ENCODE data around the gene USP34.
"Not testable (repeated sequence)": the region's sequence is repeated elsewhere in the genome, so short reads cannot be mapped to it uniquely, and the experiment has no call there.

The USP34 gene

GRCh38 chr2:61247204-61247812 lies 223.6 kb downstream of the USP34 start:
- no peak for DNase-seq (ENCODE audit: low spot score)

- no peak for DNase-seq (ENCODE audit: low spot score)
Observed at GRCh38 chr2:61244694-61245093, 226.2 kb downstream of the USP34 start.

GRCh38 chr2:61241266-61241665 lies 229.6 kb downstream of the USP34 start:
- no peak for DNase-seq (ENCODE audit: low spot score)

GRCh38 chr2:61238219-61239012 lies 232.5 kb downstream of the USP34 start:
- peak; percentile 47 for DNase-seq (ENCODE audit: low spot score)

DNA sequence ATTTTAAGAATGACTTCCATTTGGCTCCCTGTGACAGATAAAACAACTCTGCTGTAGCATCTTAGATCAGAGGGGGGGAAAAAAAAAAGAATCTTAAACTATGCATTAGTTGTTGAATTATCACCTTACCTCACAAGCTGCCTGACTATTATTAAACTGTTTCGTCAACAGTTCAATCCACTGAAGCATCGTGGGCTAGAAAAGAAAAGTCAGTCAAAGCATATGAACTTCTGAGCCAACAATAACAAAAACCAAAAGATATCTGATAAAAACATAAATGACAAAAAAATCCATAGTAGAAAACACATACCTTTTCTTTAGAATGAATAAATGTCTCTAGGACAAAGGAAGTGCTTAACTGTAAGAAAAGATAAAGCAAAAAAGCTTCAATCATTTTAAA lies 235.2 kb downstream of the USP34 start:
- no peak for DNase-seq (ENCODE audit: low spot score)

DNA sequence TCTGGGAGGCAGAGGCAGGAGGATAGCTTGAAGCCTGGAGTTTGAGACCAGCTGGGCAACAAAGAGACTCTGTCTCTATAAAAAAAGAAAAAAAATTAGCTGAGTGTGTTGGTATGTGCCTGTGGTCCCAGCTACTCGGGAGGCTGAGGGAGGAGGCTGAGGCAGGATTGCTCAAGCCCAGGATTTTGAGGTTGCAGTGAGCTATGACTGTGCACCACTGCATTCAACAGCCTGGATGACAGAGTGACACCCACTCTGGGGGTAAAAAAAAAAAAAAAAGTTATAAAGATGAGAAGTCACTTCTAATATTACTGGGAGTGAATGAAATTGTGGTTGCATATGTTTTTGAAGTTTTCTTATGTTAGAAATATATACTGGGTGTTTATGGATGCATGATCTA lies 237.3 kb downstream of the USP34 start:
- peak; percentile 40 for DNase-seq (ENCODE audit: low spot score)

- DNase-seq (ENCODE audit: low spot score), result no peak
Observed at GRCh38 chr2:61229936-61230335, 241.0 kb downstream of the USP34 start.

DNA sequence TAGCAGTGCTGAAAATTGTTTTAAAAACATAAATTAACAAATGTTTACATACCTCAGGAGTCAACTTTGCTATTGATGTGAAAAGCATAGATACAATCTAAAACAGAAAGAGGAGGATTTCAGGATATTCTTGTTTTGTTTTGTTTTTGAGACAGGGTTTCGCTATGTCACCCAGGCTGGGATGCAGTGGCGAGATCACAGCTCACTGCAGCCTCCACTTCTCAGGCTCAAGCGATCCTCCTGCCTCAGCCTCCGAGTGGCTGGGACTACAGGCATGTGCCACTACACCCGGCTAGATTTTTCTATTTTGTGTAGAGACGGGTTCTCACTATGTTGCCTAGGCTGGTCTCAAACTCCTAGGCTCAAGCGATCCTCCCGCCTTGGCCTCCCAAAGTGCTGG lies 248.3 kb downstream of the USP34 start:
- no peak for DNase-seq (ENCODE audit: low spot score)

- no peak for DNase-seq (ENCODE audit: low spot score)
Observed at GRCh38 chr2:61221819-61222218, 249.1 kb downstream of the USP34 start.

DNA sequence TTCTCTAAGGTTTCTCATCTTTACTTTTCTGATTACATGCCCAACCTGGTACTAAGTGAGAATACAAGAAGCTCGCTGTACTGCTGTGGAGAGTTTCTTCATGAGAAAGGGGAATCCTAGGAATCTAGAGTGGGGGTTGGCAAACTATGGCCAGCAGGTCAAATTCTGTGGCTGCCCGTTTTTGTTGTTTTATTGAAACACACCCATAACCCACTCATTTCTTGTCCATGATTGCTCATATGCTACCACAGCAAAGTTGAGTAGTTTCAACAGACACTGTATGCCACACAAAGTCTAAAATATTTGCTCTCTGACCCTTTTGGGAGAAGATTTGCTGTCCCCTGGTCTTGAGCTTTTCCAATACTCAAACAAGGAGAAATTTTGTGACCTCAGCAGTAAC lies 250.1 kb downstream of the USP34 start:
- DNase-seq (ENCODE audit: low spot score), result no peak

- DNase-seq (ENCODE audit: low spot score), result no peak
Observed at GRCh38 chr2:61218817-61219170, 252.1 kb downstream of the USP34 start.

DNA sequence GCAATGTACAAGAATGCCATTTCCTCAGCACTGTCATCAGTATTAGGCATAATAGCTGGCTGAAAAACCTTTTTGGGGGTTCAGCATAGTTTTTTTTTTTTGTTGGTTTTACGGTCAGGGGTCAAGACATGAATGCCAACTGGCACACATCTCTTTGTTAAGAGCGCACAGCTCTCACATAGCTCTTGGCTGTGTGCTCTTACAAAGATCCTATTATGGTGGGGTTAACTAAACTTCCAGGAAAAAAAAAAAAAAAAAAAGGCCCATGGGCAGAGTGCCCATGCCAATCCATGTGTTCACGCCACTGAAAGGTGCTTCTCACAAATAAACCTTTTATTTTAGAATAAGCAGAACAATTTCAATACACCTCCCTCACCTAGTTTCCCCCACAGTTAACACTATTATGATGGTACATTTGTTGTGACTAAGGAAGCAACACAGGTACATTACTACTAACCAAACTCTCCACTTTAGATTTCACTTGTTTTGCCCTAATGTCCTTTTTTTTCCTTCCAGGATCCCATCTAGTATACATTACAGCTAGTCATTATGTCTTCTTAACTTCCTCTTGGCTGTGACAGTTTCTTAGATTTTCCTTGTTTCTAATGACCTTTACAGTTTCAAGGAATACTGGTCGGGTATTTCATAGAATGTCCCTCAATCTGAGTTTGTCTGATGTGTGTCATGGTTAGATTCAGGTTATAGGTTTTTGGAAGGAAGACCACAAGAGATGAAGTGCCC lies 252.6 kb downstream of the USP34 start:
- DNase-seq (ENCODE audit: low spot score), result no peak

GRCh38 chr2:61214171-61214570 lies 256.7 kb downstream of the USP34 start:
- DNase-seq (ENCODE audit: low spot score), result no peak

DNA sequence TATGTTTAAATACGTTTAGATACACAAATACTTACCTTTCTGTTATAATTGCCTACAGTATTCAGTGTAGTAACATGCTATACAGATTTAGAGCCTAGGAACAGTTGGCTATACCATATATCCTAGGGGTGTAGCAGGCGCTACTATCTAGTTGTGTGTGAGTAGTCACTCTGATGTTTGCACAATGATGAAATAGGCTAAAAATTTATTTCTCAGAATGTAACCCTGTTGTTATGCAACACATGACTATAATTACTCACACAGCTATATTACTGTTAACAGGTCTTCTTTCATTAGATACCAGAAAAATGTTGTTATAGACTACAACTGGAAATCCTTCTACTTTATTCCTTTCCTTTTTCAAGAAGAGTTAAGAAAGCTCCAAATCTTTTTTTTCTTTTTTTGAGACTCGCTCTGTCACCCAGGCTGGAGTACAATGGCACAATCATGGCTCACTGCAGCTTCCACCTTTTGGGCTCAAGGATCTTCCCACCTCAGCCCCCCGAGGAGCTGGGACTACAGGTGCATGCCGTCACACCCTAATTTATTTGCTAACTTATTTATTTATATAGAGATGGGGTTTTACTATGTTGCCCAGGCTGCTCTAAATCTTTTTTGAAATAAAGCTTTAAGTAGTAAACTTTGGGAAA lies 260.4 kb downstream of the USP34 start:
- no peak for DNase-seq (ENCODE audit: low spot score)

DNA sequence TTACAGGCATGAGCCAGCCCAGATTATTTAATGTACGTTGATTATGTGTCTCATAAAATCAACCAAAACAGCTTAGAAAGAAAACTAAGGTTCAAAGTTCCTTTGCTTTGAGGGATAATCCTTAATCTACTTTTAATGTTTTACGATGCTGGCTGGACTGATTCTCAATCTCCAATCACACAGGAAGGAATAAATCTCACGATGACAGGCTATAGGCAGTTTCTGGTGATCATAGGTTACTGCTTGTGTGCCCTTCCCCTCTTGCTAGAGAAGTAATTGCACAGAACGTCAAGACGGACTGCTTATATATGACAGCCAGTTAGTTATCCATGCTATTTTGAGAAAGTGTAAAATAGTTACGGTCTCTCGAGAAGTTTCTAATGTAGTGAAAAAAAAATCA lies 265.8 kb downstream of the USP34 start:
- DNase-seq (ENCODE audit: low spot score), result no peak

DNA sequence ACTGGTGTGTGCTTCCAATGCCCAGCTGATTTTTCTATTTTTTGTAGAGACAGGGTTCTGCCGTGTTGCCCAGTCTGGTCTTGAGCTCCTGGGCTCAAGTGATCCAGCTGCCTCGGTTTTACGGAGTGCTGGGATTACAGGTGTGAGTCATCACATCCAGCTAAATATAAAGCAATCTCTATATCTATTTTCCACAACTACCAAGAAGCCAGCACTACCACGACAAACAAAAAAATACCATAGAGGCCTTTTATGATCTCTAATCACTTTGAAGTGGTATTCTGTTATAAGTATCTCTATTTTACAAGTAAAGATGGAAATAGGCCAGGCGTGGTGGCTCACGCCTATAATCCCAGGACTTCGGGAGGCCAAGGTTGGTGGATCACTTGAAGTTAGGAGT lies 274.2 kb downstream of the USP34 start:
- DNase-seq (ENCODE audit: low spot score), result no peak

- not testable (repeated sequence) for DNase-seq (ENCODE audit: low spot score)
Observed at GRCh38 chr2:61194646-61195045, 276.2 kb downstream of the USP34 start.

- DNase-seq (ENCODE audit: low spot score), result no peak
Observed at GRCh38 chr2:61193670-61194561, 277.0 kb downstream of the USP34 start.

DNA sequence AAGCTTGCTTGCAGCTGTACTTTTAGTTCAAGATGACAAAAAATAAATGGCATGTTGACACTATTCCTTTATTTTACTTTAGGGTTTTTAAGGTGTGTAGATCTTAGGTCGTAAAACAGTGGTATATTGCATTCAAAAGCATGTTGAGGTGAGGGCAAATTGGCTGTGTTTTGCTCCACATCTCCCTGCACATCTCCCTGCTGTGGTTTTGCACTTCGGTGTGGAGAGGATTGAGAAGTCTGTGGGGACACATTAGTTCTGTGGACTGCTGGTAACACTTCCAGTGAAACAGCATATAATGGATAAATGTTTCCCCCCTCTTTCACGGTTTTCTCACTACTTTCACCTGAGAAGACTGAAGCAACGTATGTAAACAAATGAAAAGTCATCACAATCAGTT lies 283.8 kb downstream of the USP34 start:
- no peak for DNase-seq (ENCODE audit: low spot score)

GRCh38 chr2:61185231-61185728 lies 285.6 kb downstream of the USP34 start:
- no peak for DNase-seq (ENCODE audit: low spot score)

DNA sequence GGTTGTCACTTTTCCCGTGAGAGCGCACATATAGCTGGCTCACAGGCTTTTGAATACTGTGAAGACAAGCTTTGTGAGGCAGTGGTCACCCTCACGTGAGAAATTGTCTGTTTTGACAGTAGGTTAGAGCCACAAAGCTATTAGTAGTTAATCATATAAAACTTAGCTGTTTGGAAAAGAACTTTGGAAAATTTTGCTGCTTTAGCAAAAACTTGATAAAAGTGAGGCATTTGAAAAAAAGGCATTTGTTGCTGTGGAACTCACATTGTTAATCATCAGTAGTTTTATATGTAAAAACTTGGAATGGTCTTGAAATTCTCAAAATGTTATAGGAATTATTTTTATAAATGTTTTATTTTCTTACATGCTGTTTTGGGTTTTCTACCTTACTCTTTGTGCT lies 286.6 kb downstream of the USP34 start:
- no peak for DNase-seq (ENCODE audit: low spot score)

GRCh38 chr2:61183795-61184194 lies 287.1 kb downstream of the USP34 start:
- no peak for DNase-seq (ENCODE audit: low spot score)

All from activated CD4-positive, alpha-beta T cell treated with anti-CD3 and anti-CD28 coated beads, Interleukin-2, Interleukin-4, amounts not matched to agents 100 ng/mL and 50 ng/mL, durations not matched to agents 16 hours and 8 hours (primary cell).